NT2/D1 (cell line): ENCODE data around the gene ACOX1.

Source experiments
- SUZ12 ChIP-seq: IDR thresholded peaks from 2 replicates; pipeline ENCODE4 v1.6.1; 2011; ENCODE audit not compliant: insufficient read length, insufficient read depth; ENCODE audit errors: extremely low read depth
- YY1 ChIP-seq: IDR thresholded peaks from 2 replicates; pipeline ENCODE4 v1.6.1; 2011; ENCODE audit not compliant: insufficient read length, insufficient read depth
- ZNF274 ChIP-seq: IDR thresholded peaks from 2 replicates; pipeline ENCODE4 v1.6.1; 2011; ENCODE audit warnings: mild to moderate bottlenecking, low read depth, low read length

- TF ChIP-seq ZNF274 (no peak), YY1 (peak; percentile 31), SUZ12 (no peak)
These were observed 780 bp upstream of the ACOX1 start for GRCh38 chr17:75979705-75980187.
